Upper lobe of left lung (tissue), 6 donors: ENCODE data around the gene HMGXB3. TPM values are rescaled to one million over a fixed set of nuclear protein-coding genes. Genes with fewer than 3 reads are reported as not detected.

Experiments used
- ATAC-seq, 2 donors: fragments of 200-7000 bp; cut with Tn5 transposase; one replicate each; pipeline ENCODE4 v1.9.1; 2022; ENCODE audit warnings: mild to moderate bottlenecking in 2 of 2, moderate library complexity in 2 of 2; ENCODE audit not compliant: low FRiP score in 2 of 2
- DNase-seq, 2 donors: peaks; one replicate each; pipeline ENCODE4 v3.0.0-alpha.2; 2019 to 2020
- H3K27ac ChIP-seq, 4 donors: fragments of 200-600 bp; sonication (generic); one replicate each; pipeline ENCODE4 v1.5.1; 2016 to 2019
- H3K27me3 ChIP-seq, 4 donors: fragments of 200-600 bp; sonication (generic); one replicate each; pipeline ENCODE4 v1.5.1; 2017 to 2019
- H3K36me3 ChIP-seq, 4 donors: fragments of 200-600 bp; sonication (generic); one replicate each; pipeline ENCODE4 v1.5.1; 2016 to 2019
- H3K4me1 ChIP-seq, 4 donors: fragments of 200-600 bp; sonication (generic); one replicate each; pipeline ENCODE4 v1.5.1; 2018 to 2019
- H3K4me3 ChIP-seq, 4 donors: fragments of 200-600 bp; sonication (generic); one replicate each; pipeline ENCODE4 v1.5.1; 2017 to 2019; ENCODE audit warnings: mild to moderate bottlenecking in 2 of 4, moderate library complexity in 1 of 4
- H3K9me3 ChIP-seq, 4 donors: fragments of 200-600 bp; sonication (generic); one replicate each; pipeline ENCODE4 v1.5.1; 2018 to 2019
- EP300 ChIP-seq, 4 donors: sonication (generic); formaldehyde crosslinking; IDR thresholded peaks; one replicate each; pipeline ENCODE4 v1.5.1; 2017; ENCODE audit warnings: antibody characterized with exemption in 4 of 4, control low read depth in 2 of 4
- POLR2A ChIP-seq, 4 donors: fragments of 450-650 bp; IDR thresholded peaks; one replicate each; pipeline ENCODE4 v1.5.1; 2016 to 2017; ENCODE audit warnings: antibody characterized with exemption in 4 of 4, mild to moderate bottlenecking in 2 of 4
- POLR2AphosphoS5 ChIP-seq, 2 donors: sonication (generic); formaldehyde crosslinking; IDR thresholded peaks; one replicate each; pipeline ENCODE4 v1.5.1; 2017; ENCODE audit warnings: antibody characterized with exemption in 2 of 2
- WGBS, 2 donors: methylation state at CpG; one replicate each; pipeline ENCODE4 v1.1.5; 2017 to 2018; 5-methylcytosine and 5-hydroxymethylcytosine counted together
- total RNA-seq, 6 donors: library from RNA; depleted of rRNA in 4 of 6; stranded (reverse); fragments of >200 nt in 4 of 6; gene quantifications; one replicate each; pipeline versions ENCODE4 v1.1.0 to v1.2.1, GENCODE V29; 2016 to 2021
- TF ChIP-seq, protein P1 (sequence below), 6 experiments: fragments of 450-650 bp in 4 of 6; fragments of 200-600 bp in 2 of 6; sonication (generic) in 2 of 6; IDR thresholded peaks; one replicate each; pipeline ENCODE4 v1.5.1; 2016 to 2019; ENCODE audit warnings: antibody characterized with exemption in 6 of 6
- donor health status: DM: no; HTN: no; CAD: no; lungs with moderate emphysema.
- donor health status: DM: no; HTN: yes; CAD: no; lungs with severe emphysema.

Gene HMGXB3
- total RNA-seq, 6 donors from 2014 or later: 29.6 to 71.2 (median 41.0) TPM

DNA sequence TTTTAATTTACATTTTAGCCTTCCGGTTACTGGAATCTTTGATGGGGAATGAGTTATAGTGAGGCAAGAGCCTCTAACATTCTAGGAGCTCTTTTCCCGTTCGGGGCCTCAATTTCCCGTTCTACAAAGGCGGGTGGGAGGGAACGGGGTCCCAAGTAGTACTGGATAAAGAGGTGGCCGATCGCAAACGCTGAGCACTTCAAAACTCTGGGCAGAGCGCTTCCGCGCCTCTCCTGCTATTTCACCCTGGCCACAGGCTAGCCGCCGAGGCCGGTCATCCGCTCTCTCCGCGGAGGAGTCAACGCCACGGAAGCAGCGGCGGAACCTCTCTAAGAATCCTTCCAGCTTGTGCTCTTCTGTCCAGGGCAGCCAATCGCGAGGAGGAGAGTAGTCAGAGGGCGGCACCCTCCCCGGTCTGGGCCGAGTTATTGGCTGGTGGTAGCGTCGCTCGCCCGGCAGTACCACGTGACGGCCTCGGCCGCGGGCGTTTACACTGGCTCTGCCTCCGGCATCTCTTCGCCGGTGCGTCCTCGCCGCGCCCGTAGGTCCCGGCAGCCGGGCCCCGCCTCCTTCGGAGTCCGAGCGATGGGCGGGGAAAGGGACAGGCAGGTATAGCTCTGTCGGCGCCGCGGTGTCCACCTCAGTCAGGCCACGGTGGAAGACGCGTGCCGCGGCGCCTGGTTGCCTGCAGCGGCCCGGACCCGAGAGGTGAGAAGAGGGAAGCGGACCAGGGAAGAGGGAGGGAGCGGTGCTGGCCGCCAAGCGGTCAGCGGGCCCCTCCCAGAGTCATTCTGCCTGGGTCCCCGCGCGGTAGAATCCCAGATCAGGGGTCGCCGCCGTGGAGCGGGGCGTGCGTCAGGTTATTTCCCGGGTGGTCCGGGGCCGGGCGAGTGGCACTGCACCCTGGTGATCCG, 40.0 kb upstream of the HMGXB3 start, which contains the start of gene SLC26A2:
Gene SLC26A2, plus strand, starts transcription at position 487 of the 914 bp plus-strand sequence. CDS start 16,895 bp downstream, outside the sequence.
- peak within 1 kb of the TSS; percentile 78 to 93 (median 88) for H3K4me3 ChIP-seq
- H3K27ac ChIP-seq: peak within 1 kb of the TSS; percentile 88 to 93 (median 92)
- peak; percentile 98 to 99 for DNase-seq
- H3K9me3 ChIP-seq: no peaks in the 10 kb centered on the region
- peak; percentile 99 to 100 for ATAC-seq
- TF ChIP-seq POLR2AphosphoS5 (IDR thresholded peaks at IDR 0.05) (peak; percentile 89 to 99), POLR2A (IDR thresholded peaks at IDR 0.05) (peak; percentile 57 to 98 (median 90)), EP300 (IDR thresholded peaks at IDR 0.05) (peak in 1 of 4 donors; percentile 24)
- TF ChIP-seq, protein P1, sequence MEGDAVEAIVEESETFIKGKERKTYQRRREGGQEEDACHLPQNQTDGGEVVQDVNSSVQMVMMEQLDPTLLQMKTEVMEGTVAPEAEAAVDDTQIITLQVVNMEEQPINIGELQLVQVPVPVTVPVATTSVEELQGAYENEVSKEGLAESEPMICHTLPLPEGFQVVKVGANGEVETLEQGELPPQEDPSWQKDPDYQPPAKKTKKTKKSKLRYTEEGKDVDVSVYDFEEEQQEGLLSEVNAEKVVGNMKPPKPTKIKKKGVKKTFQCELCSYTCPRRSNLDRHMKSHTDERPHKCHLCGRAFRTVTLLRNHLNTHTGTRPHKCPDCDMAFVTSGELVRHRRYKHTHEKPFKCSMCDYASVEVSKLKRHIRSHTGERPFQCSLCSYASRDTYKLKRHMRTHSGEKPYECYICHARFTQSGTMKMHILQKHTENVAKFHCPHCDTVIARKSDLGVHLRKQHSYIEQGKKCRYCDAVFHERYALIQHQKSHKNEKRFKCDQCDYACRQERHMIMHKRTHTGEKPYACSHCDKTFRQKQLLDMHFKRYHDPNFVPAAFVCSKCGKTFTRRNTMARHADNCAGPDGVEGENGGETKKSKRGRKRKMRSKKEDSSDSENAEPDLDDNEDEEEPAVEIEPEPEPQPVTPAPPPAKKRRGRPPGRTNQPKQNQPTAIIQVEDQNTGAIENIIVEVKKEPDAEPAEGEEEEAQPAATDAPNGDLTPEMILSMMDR (IDR thresholded peaks at IDR 0.05): peak in 2 of 6 experiments; percentile 11 to 24
- no peaks in the 10 kb centered on the region for H3K36me3 ChIP-seq
- WGBS, 2 donors: 0 to 1% methylated on average over 18 to 35 of the region's 84 CpGs
- peaks cover 10 to 27% (median 16%) of the 10 kb centered on the region in 4 donors for H3K4me1 ChIP-seq
- H3K27me3 ChIP-seq: no peaks in the 10 kb centered on the region

- Histone ChIP-seq H3K27me3 (no peaks in the 10 kb centered on the region), H3K4me3 (peak overlapping the region; percentile 78 to 93 (median 88)), H3K27ac (peak overlapping the region; percentile 88 to 93 (median 92)), H3K9me3 (no peaks in the 10 kb centered on the region), H3K4me1 (peaks cover 10 to 27% (median 16%) of the 10 kb centered on the region in 4 donors), H3K36me3 (no peaks in the 10 kb centered on the region)
- TF ChIP-seq, protein P1 (IDR thresholded peaks at IDR 0.05): no peak
- no peak for TF ChIP-seq POLR2AphosphoS5 (IDR thresholded peaks at IDR 0.05)
- no peak for TF ChIP-seq EP300 (IDR thresholded peaks at IDR 0.05)
- TF ChIP-seq POLR2A (IDR thresholded peaks at IDR 0.05): no peak
- ATAC-seq (peak in 1 of 2 donors; percentile 3), DNase-seq (no peak)
- 15 to 39% methylated on average over 7 to 22 of the region's 23 CpGs for WGBS, 2 donors
Observed at GRCh38 chr5:149961186-149961685, 39.3 kb upstream of the HMGXB3 start.

GRCh38 chr5:149961957-149962409, 38.6 kb upstream of the HMGXB3 start:
- Histone ChIP-seq H3K27me3 (no peaks in the 10 kb centered on the region), H3K4me3 (peak overlapping the region in 3 of 4 donors; percentile 78 to 93 (median 84)), H3K4me1 (peaks cover 10 to 27% (median 16%) of the 10 kb centered on the region in 4 donors), H3K9me3 (no peaks in the 10 kb centered on the region), H3K36me3 (no peaks in the 10 kb centered on the region), H3K27ac (peak overlapping the region in 1 of 4 donors; percentile 90)
- ATAC-seq (no peak), DNase-seq (no peak)
- no peak for TF ChIP-seq EP300 (IDR thresholded peaks at IDR 0.05)
- TF ChIP-seq, protein P1 (IDR thresholded peaks at IDR 0.05): peak in 3 of 6 experiments; percentile 34 to 54 (median 37)
- TF ChIP-seq POLR2AphosphoS5 (IDR thresholded peaks at IDR 0.05): no peak
- no peak for TF ChIP-seq POLR2A (IDR thresholded peaks at IDR 0.05)
- WGBS, 2 donors: 56 to 75% methylated on average over 6 of the region's 6 CpGs

DNA sequence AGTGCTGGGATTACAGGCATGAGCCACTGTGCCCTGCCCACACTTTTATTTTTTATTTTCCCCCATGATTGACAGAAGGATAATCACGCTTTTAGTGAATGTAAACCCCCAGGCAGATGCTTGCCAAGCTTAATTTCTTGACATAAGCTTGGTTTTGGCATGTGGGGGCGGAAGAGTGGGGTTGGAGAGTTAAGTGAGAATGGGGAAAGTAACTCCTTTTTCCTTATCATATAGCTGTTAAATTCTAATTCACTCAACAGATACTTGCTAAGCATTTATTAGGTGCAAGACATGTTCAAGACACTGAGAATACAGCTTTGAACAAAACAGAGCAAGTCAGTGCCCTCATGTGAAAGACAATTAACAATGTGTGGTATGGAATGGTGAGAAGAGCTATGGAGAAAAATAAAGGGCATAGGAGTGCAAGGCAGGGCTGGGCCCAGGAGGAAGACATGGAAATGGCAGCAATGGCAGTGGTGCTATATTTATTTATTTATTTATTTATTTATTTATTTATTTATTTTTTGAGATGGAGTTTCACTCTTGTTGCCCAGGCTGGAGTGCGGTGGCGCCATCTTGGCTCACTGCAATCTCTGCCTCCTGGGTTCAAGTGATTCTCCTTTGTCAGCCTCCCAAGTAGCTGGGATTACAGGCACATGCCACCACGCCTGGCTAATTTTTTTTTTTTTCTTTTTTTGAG, 37.8 kb upstream of the HMGXB3 start:
- 95 to 96% methylated on average over 5 of the region's 5 CpGs for WGBS, 2 donors
- ATAC-seq (no peak), DNase-seq (no peak)
- H3K27ac ChIP-seq: no peak overlapping the region
- no peaks in the 10 kb centered on the region for H3K9me3 ChIP-seq
- no peaks in the 10 kb centered on the region for H3K36me3 ChIP-seq
- no peak for TF ChIP-seq EP300 (IDR thresholded peaks at IDR 0.05)
- TF ChIP-seq POLR2AphosphoS5 (IDR thresholded peaks at IDR 0.05): no peak
- TF ChIP-seq, protein P1 (IDR thresholded peaks at IDR 0.05): no peak
- TF ChIP-seq POLR2A (IDR thresholded peaks at IDR 0.05): no peak
- H3K4me1 ChIP-seq: peaks cover 10 to 27% (median 16%) of the 10 kb centered on the region in 4 donors
- no peak overlapping the region for H3K4me3 ChIP-seq
- no peaks in the 10 kb centered on the region for H3K27me3 ChIP-seq
